ENCODE data around the gene OTUD1. TPM values are rescaled to one million over a fixed set of nuclear protein-coding genes. Genes with fewer than 3 reads are reported as not detected.

OTUD1 gene
- total RNA-seq, 1 experiment from 2014 or later: 5.7 TPM

GRCh38 chr10:23395017-23395416, 43.9 kb upstream of the OTUD1 start:
- H3K27me3 ChIP-seq (ENCODE audit: insufficient read depth, low read length): no peaks in the 10 kb centered on the region
- ATAC-seq: no peak
- H3K79me2 ChIP-seq (ENCODE audit: insufficient read depth, low read length): no peaks in the 10 kb centered on the region
- POLR2A ChIA-PET: interaction anchor here (0.6 kb wide), 1 partner anchor 103 kb away, joined by 3 read pairs; no protein-coding TSS in a partner anchor
- intact Hi-C loops (cut with micrococcal nuclease): no loop called here
- no peak overlapping the region for H2AFZ ChIP-seq (ENCODE audit: low read depth, low read length, poor library complexity, severe bottlenecking)
- no peak overlapping the region for H3K4me2 ChIP-seq (ENCODE audit: low read length)
- RAD21 ChIA-PET (ENCODE audit: low non-redundant PET in 1 of 2, low total read pairs in 2 of 2, uncharacterized antibody in 2 of 2, unreplicated experiment in 2 of 2): no interaction called here
- no peaks in the 10 kb centered on the region for H3K4me1 ChIP-seq (ENCODE audit: control insufficient read depth in 1 of 2, insufficient read depth in 2 of 2, low read length in 2 of 2)
- H3K4me3 ChIP-seq (replicated peaks in 1 of 2; ENCODE audit: low read depth in 1 of 2, low read length in 2 of 2): no peak overlapping the region
- no peaks in the 10 kb centered on the region for H3K9me2 ChIP-seq (ENCODE audit: insufficient read depth)
- DNase-seq (ENCODE audit: low read depth, low spot score): no peak
- BruUV-seq (replicated peaks): no TSS peak
- H3K9me3 ChIP-seq (ENCODE audit: control insufficient read depth in 1 of 2, insufficient read depth in 1 of 2, low read depth in 1 of 2, low read length in 2 of 2): no peaks in the 10 kb centered on the region
- no peaks in the 10 kb centered on the region for H4K20me1 ChIP-seq (ENCODE audit: insufficient read depth)
- H3K27ac ChIP-seq (ENCODE audit: low read depth, low read length): no peak overlapping the region
- CTCF ChIA-PET: interaction anchor here (0.8 kb wide), 1 partner anchor 50 kb away, joined by 3 read pairs; no protein-coding TSS in a partner anchor
- no peaks in the 10 kb centered on the region for H3K36me3 ChIP-seq (ENCODE audit: control insufficient read depth in 1 of 2, insufficient read depth in 2 of 2, low read length in 2 of 2)
- H3K9ac ChIP-seq (ENCODE audit: low read length): no peak overlapping the region
- no peak for TF ChIP-seq SRF (IDR thresholded peaks at IDR 0.05; ENCODE audit: low read depth)
- no peak for TF ChIP-seq ELF1 (IDR thresholded peaks at IDR 0.05; ENCODE audit: borderline replicate concordance, low read depth)
- TF ChIP-seq ZBTB33 (IDR thresholded peaks at IDR 0.05; ENCODE audit: extremely low read depth, insufficient replicate concordance, low read length): no peak
- no peak for TF ChIP-seq FOSL1 (IDR thresholded peaks at IDR 0.05; ENCODE audit: low read depth)
- no peak for TF ChIP-seq TCF7L2 (IDR thresholded peaks at IDR 0.05; ENCODE audit: borderline replicate concordance, extremely low read depth, insufficient read depth, insufficient read length)
- no peak for TF ChIP-seq CEBPB (IDR thresholded peaks at IDR 0.05; ENCODE audit: low read depth)
- no peak for TF ChIP-seq ZNF274 (IDR thresholded peaks at IDR 0.05; ENCODE audit: low read depth, low read length)
- TF ChIP-seq, protein P1, sequence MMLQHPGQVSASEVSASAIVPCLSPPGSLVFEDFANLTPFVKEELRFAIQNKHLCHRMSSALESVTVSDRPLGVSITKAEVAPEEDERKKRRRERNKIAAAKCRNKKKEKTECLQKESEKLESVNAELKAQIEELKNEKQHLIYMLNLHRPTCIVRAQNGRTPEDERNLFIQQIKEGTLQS (IDR thresholded peaks at IDR 0.05): no peak
- TF ChIP-seq CBX3 (IDR thresholded peaks at IDR 0.05; ENCODE audit: low read depth): no peak
- TF ChIP-seq SP1 (IDR thresholded peaks at IDR 0.05; ENCODE audit: low read depth): no peak
- no peak for TF ChIP-seq CTCF (IDR thresholded peaks at IDR 0.05 in 2 of 3, conservative IDR thresholded peaks at IDR 0.05 in 1 of 3; ENCODE audit: borderline replicate concordance in 1 of 3, insufficient read depth in 1 of 3, low read depth in 2 of 3, low read length in 2 of 3)
- no peak for TF ChIP-seq POLR2AphosphoS5 (IDR thresholded peaks at IDR 0.05; ENCODE audit: low read depth, low read length)
- no peak for TF ChIP-seq POLR2A (IDR thresholded peaks at IDR 0.05; ENCODE audit: borderline replicate concordance, extremely low read depth, insufficient read depth, insufficient read length)
- no peak for TF ChIP-seq SIN3A (IDR thresholded peaks at IDR 0.05; ENCODE audit: low read depth)
